Breast epithelium (tissue), 4 donors: ENCODE measurements around the gene ELMO1. TPM values are rescaled to one million over a fixed set of nuclear protein-coding genes. Genes with fewer than 3 reads are reported as not detected.

Experiments used
- DNase-seq, 2 donors: peaks; one replicate each; pipeline ENCODE4 v3.0.0-alpha.2; 2019; ENCODE audit warnings: low spot score in 2 of 2
- H3K27ac ChIP-seq, 2 donors: fragments of 200-600 bp; sonication (generic) in 1 of 2; one replicate each; pipeline ENCODE4 v1.5.1; 2016 to 2019; ENCODE audit warnings: mild to moderate bottlenecking in 1 of 2
- H3K27me3 ChIP-seq, 2 donors: fragments of 200-600 bp; sonication (generic) in 1 of 2; one replicate each; pipeline versions ENCODE4 v1.5.1 to v1.6.0; 2017 to 2019; ENCODE audit warnings: control low read depth in 1 of 2, mild to moderate bottlenecking in 1 of 2
- H3K36me3 ChIP-seq: fragments of 200-600 bp; one replicate; pipeline ENCODE4 v1.5.1; 2019
- H3K4me1 ChIP-seq, 2 donors: fragments of 200-600 bp; sonication (generic); one replicate each; pipeline ENCODE4 v1.5.1; 2016 to 2019; ENCODE audit warnings: control low read depth in 1 of 2
- H3K4me3 ChIP-seq, 3 donors: fragments of 200-600 bp; sonication (generic); 1 replicate in 2 of 3; 2 replicates in 1 of 3; pipeline ENCODE4 v1.5.1; 2016 to 2019; ENCODE audit warnings: mild to moderate bottlenecking in 3 of 3, moderate library complexity in 2 of 3
- H3K9me3 ChIP-seq, 2 donors: fragments of 200-600 bp; sonication (generic) in 1 of 2; one replicate each; pipeline ENCODE4 v1.5.1; 2016 to 2019; ENCODE audit warnings: control low read depth in 1 of 2
- POLR2A ChIP-seq: fragments of 450-650 bp; IDR thresholded peaks from one replicate; pipeline ENCODE4 v1.6.1; 2016; ENCODE audit warnings: antibody characterized with exemption, mild to moderate bottlenecking, moderate library complexity
- POLR2AphosphoS5 ChIP-seq, 3 donors: sonication (generic); formaldehyde crosslinking; IDR thresholded peaks; one replicate each; pipeline ENCODE4 v1.6.1; 2017; ENCODE audit warnings: antibody characterized with exemption in 3 of 3
- intact Hi-C: fragments of 100-400 bp; cut with DNase I; formaldehyde crosslinking; loops from one replicate; pipeline ENCODE4 v1.15.1; 2023; ENCODE audit warnings: low total_unique reads
- total RNA-seq, 3 donors: library from RNA; depleted of rRNA; stranded (reverse); fragments of >200 nt; gene quantifications; one replicate each; pipeline ENCODE4 v1.1.0, GENCODE V29; 2016
- TF ChIP-seq, protein P1 (sequence below), 3 donors: fragments of 450-650 bp; IDR thresholded peaks; one replicate each; pipeline ENCODE4 v1.5.1; 2016 to 2017; ENCODE audit warnings: antibody characterized with exemption in 3 of 3, mild to moderate bottlenecking in 3 of 3, moderate library complexity in 3 of 3

The ELMO1 gene
- total RNA-seq, 3 donors from 2014 or later: 49.5 to 110 (median 66.9) TPM

DNA sequence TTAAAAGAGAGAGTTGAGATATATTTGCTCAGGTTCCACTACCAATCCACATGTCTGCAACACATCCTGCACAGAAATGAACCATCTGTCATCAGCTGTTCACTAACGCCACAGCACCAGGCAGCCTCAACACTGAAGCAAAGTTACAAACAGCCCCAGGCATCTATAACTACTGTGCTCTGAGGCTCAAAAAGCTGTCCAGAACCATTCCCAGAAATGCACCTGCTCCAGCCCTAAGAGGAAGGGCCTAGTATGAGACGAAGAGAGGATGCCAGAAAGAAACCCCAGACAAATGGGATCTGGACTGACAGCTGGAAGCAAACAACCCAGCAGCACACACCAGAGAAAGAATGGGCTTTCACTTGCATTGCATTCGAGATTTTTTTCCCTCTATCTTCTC, 159.3 kb downstream of the ELMO1 start:
- Histone ChIP-seq H3K36me3 (no peaks in the 10 kb centered on the region), H3K4me1 (no peaks in the 10 kb centered on the region), H3K4me3 (no peak overlapping the region), H3K27ac (no peak overlapping the region), H3K9me3 (no peaks in the 10 kb centered on the region), H3K27me3 (no peaks in the 10 kb centered on the region)
- DNase-seq: no peak
- TF ChIP-seq, protein P1, sequence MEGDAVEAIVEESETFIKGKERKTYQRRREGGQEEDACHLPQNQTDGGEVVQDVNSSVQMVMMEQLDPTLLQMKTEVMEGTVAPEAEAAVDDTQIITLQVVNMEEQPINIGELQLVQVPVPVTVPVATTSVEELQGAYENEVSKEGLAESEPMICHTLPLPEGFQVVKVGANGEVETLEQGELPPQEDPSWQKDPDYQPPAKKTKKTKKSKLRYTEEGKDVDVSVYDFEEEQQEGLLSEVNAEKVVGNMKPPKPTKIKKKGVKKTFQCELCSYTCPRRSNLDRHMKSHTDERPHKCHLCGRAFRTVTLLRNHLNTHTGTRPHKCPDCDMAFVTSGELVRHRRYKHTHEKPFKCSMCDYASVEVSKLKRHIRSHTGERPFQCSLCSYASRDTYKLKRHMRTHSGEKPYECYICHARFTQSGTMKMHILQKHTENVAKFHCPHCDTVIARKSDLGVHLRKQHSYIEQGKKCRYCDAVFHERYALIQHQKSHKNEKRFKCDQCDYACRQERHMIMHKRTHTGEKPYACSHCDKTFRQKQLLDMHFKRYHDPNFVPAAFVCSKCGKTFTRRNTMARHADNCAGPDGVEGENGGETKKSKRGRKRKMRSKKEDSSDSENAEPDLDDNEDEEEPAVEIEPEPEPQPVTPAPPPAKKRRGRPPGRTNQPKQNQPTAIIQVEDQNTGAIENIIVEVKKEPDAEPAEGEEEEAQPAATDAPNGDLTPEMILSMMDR (IDR thresholded peaks at IDR 0.05): no peak
- no peak for TF ChIP-seq POLR2AphosphoS5 (IDR thresholded peaks at IDR 0.05)
- no peak for TF ChIP-seq POLR2A
- intact Hi-C loops: no loop called here

DNA sequence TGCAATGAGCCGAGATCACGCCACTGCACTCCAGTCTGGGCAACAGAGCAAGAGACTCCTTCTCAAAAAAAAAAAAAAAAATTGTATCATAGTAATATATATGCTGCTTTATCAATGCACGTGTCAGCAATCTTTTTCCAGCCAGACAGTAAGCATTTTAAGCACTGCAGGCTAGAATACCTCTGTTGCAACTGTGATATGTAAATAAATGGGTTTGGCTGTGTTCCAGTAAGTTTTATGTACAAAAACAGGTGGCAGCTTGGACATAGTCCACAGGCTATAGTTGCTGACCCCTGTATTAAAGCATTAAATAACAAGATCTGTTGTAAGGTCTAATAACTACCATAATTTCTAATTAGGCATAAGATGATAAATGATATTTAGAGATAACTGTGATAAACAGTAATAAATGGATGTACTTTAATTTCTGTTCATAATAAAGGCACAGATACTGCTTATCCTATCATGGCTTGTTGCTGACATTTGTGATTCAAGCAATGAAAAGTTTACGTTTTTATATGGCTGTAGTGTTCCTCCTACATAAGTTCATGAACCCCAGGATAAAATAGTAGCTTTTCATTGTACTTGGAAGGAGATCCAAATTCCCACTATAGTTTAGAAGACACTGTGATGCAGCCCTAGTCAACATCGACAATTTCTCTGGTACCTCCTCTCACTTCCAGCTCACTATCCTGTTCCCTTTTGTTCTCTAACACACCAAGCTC, 161.4 kb downstream of the ELMO1 start:
- H3K9me3 ChIP-seq: no peaks in the 10 kb centered on the region
- H3K27me3 ChIP-seq: no peaks in the 10 kb centered on the region
- no peak overlapping the region for H3K27ac ChIP-seq
- DNase-seq: no peak
- H3K4me1 ChIP-seq: no peaks in the 10 kb centered on the region
- H3K4me3 ChIP-seq: no peak overlapping the region
- intact Hi-C loops: no loop called here
- H3K36me3 ChIP-seq: no peaks in the 10 kb centered on the region
- no peak for TF ChIP-seq POLR2AphosphoS5 (IDR thresholded peaks at IDR 0.05)
- TF ChIP-seq POLR2A: no peak
- TF ChIP-seq, protein P1 (IDR thresholded peaks at IDR 0.05): no peak

GRCh38 chr7:37286454-37286832, 162.2 kb downstream of the ELMO1 start:
- no peaks in the 10 kb centered on the region for H3K36me3 ChIP-seq
- H3K4me3 ChIP-seq: no peak overlapping the region
- no peak for DNase-seq
- no peaks in the 10 kb centered on the region for H3K27me3 ChIP-seq
- intact Hi-C loops: no loop called here
- TF ChIP-seq POLR2AphosphoS5 (IDR thresholded peaks at IDR 0.05) (no peak), POLR2A (no peak)
- TF ChIP-seq, protein P1 (IDR thresholded peaks at IDR 0.05): no peak
- H3K9me3 ChIP-seq: no peaks in the 10 kb centered on the region
- no peak overlapping the region for H3K27ac ChIP-seq
- no peaks in the 10 kb centered on the region for H3K4me1 ChIP-seq

GRCh38 chr7:37285706-37286453, 162.8 kb downstream of the ELMO1 start:
- no peak for DNase-seq
- Histone ChIP-seq H3K4me3 (no peak overlapping the region), H3K9me3 (no peaks in the 10 kb centered on the region), H3K4me1 (no peaks in the 10 kb centered on the region), H3K27ac (no peak overlapping the region), H3K27me3 (no peaks in the 10 kb centered on the region), H3K36me3 (no peaks in the 10 kb centered on the region)
- TF ChIP-seq POLR2AphosphoS5 (IDR thresholded peaks at IDR 0.05) (no peak), POLR2A (no peak)
- TF ChIP-seq, protein P1 (IDR thresholded peaks at IDR 0.05): no peak
- intact Hi-C loops: no loop called here

DNA sequence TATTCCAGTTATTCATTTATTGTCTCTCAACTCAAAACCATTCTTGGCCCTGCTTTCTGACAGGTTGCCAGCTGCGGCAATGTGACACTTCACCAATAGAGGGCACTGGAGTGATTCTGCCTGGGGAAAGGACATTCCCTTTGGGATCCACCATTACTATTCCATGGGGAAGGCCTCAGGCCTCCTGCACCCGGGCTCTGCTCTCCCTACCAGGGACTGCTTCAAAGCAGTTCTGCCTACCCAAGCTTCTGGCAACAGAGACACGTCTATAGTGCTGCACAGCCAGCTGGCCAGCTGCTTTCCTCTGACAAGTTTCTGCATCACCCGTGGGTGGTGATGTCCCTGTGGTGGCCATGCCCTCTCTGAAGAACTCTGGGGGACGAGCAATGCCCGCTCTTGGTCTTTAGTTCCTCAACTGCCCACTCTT, 163.8 kb downstream of the ELMO1 start:
- DNase-seq: no peak
- intact Hi-C loops: no loop called here

More for the DNA sequence above, 163.8 kb downstream of the ELMO1 start:
- H3K36me3 ChIP-seq: no peaks in the 10 kb centered on the region
- H3K4me1 ChIP-seq: no peaks in the 10 kb centered on the region
- H3K4me3 ChIP-seq: no peak overlapping the region
- peak in 2 of 3 donors; percentile 25 to 58 for TF ChIP-seq POLR2AphosphoS5 (IDR thresholded peaks at IDR 0.05)
- TF ChIP-seq POLR2A: no peak
- TF ChIP-seq, protein P1 (IDR thresholded peaks at IDR 0.05): peak; percentile 32 to 44 (median 35)
- H3K27me3 ChIP-seq: no peaks in the 10 kb centered on the region
- no peak overlapping the region for H3K27ac ChIP-seq
- H3K9me3 ChIP-seq: no peaks in the 10 kb centered on the region
